COLO668 (cell line): ENCODE measurements around the gene CHFR.
A peak's percentile ranks its signal among the peaks of the same experiment; 100 is the strongest.
"Not testable (repeated sequence)": the region's sequence is repeated elsewhere in the genome, so short reads cannot be mapped to it uniquely, and the experiment has no call there.

Source experiments
- DNase-seq: peaks from one replicate; lab custom pipeline; 2025; ENCODE audit not compliant: unreplicated experiment; lab: John Stamatoyannopoulos, UW

Gene CHFR

GRCh38 chr12:132842449-132843045, 44.9 kb downstream of the CHFR start:
- no peak for DNase-seq

GRCh38 chr12:132841151-132841550, 46.3 kb downstream of the CHFR start:
- no peak for DNase-seq

- DNase-seq, result no peak
These were observed 46.9 kb downstream of the CHFR start for GRCh38 chr12:132840536-132840935.

DNA sequence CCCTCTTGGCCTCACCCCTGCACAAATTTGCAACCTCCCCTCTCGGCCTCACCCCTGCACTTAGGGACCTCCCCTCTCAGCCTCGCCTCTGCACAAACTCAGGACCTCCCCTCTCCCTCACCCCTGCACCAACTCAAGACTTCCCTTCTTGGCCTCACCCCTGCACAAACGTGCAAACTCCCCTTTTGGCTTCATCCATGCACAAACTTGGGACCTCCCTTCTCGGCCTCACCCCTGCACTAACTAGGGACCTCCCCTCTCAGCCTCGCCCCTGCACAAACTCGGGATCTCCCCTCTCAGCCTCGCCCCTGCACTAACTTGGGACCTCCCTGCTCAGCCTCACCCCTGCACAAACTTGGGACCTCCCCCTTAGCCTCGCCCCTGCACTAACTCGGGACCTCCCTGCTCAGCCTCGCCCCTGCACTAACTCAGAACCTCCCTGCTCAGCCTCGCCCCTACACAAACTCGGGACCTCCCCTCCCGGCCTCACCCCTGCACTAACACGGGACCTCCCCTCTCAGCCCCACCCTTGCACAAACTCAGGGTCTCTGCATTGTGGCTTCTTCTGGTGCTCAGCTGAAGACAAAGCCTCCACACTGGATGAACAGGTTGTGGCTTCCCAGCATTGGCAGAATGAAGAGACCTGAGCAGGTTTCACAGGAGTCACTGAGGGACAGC, 47.7 kb downstream of the CHFR start:
- DNase-seq, result no peak

GRCh38 chr12:132838410-132839080, 48.9 kb downstream of the CHFR start:
- DNase-seq, result no peak

DNA sequence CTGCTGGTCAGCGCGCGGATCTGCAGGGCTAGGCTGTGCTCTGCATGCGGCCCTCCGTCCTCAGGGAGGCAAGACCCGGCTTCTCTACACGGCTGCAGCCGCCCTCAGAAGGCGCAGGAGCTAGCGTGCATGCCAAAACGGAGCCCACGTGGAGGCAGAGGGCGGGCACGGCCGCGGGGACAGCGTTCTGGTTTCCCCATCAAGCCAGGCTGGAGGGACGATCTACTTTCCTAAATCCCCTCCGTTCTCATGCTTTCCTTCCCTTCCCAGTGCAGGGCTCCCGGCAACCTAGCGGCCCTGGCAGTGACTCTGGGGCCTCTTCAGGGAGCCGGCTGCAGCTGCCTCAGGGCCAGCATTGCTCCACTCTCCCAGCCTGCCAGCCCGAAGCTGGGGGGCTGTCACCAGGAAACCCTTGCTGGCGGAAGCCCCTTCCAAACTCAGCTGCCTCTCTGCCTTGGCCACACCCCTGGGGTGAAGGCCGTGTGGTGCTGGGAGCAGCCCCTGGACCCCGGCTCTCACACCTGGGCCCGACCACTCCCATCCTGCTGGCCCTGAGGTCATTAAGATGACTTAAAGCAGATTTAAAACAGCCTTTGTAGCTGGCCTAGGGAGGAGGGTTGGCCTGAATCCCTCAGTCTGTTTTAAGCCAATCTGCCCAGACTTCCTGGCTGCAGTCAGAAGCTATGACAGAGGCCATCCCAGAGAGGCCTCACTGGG, 49.6 kb downstream of the CHFR start:
- DNase-seq, result no peak

GRCh38 chr12:132836795-132837331, 50.5 kb downstream of the CHFR start:
- no peak for DNase-seq

- DNase-seq, result not testable (repeated sequence)
These were observed 51.2 kb downstream of the CHFR start for GRCh38 chr12:132836230-132836629.

GRCh38 chr12:132835076-132836025, 52.1 kb downstream of the CHFR start:
- no peak for DNase-seq

DNA sequence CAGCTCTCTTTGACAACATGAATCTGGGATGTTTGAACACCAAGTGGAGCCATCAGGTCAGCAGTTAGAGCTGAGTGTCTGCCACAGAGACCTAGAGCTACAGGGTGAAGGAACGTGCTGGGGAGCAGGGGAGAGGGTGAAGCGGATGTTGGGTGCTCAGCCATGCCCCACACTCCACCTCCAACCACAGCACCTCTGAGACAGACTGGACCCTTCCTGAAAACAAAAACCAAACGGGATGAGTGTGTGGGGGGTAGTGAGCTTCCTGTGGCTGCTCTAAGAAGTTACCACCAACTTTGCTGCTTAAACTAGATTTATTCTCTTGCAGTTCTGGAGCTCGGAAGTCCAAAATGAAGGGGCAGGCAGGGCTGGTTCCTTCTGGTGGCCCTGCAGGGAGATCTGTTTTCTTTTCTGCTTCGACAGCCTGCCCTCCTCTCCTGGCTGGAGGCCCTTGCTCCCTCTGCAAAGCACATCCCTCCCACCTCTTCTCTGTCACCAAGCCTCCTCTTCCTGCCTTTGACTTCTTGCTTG, 53.2 kb downstream of the CHFR start:
- no peak for DNase-seq

DNA sequence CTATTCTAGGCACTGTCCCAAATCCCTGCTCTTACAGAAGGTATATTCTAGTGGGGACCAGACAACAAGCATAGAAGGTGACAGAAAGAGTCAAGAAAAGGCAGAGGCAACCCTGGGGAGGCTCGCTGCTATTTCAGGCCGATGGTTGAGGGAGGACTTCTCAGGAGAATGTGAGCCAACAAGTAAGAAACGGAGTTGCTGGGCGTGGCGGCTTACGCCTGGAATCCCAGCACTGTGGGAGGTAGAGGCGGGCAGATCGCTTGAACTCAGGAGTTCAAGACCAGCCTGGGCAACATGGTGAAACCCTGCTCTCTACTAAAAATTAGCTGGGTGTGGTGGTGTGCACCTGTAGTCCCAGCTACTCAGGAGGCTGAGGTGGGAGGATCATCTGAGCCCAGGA, 54.1 kb downstream of the CHFR start:
- no peak for DNase-seq

- no peak for DNase-seq
These were observed 55.6 kb downstream of the CHFR start for GRCh38 chr12:132831771-132832170.

GRCh38 chr12:132828706-132829534, 58.5 kb downstream of the CHFR start, which contains the start of gene GOLGA3:
GOLGA3 (minus strand) TSS chr12:132828869; CDS start chr12:132822128, 6,741 bp downstream.
- peak; percentile 91 for DNase-seq

GRCh38 chr12:132827763-132828703, 59.4 kb downstream of the CHFR start:
- peak; percentile 24 for DNase-seq

DNA sequence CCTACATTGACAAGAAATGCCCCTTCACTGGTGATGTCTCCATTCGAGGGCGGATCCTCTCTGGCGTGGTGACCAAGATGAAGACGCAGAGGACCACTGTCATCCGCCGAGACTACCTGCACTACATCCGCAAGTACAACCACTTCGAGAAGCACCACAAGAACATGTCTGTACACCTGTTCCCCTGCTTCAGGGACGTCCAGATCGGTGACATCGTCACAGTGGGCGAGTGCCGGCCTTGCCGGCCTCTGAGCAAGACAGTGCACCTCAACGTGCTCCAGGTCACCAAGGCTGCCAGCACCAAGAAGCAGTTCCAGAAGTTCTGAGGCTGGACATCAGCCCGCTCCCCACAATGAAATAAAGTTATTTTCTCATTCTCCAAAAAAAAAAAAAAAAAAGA, 61.5 kb downstream of the CHFR start:
- DNase-seq, result no peak

DNA sequence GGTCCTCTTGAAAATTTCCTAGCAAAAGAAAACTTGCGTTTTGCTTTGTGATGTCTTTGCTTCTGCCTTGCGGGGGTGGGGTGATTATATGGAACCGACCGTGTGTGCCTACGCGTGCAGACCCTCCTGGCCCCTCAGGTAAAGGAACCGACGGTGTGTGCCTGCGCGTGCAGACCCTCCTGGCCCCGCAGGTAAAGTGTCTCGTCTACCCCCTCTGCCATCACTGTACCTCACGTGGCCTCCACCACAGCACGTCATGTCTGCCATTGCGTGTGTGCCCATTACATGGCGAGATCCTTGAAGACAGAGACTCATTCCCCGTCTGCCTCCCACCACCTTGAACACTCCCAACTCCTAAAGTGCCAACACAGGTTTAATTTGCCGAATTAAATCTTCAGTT, 62.3 kb downstream of the CHFR start:
- no peak for DNase-seq

DNA sequence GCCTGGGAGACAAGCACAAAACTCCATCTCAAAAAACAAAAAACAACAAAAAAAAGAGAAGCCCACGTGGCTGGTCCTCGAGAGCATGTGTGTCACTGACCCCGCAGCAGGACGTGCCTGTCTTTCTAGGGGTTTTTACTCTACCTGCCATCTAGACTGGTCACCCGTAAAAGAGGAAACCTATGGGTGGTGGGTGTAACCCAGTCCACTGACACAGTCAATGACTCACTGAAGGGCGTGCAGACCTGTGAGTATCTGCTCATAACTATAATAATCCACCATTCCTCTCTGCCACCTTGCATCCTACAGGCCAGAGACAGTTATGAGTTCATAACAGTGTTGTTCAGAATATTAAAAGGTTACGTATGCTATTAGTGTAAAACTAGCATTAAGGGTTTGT, 63.4 kb downstream of the CHFR start:
- no peak for DNase-seq

GRCh38 chr12:132818562-132818961, 68.8 kb downstream of the CHFR start:
- no peak for DNase-seq
